ENCODE data around the gene PDZD8.

The PDZD8 gene

DNA sequence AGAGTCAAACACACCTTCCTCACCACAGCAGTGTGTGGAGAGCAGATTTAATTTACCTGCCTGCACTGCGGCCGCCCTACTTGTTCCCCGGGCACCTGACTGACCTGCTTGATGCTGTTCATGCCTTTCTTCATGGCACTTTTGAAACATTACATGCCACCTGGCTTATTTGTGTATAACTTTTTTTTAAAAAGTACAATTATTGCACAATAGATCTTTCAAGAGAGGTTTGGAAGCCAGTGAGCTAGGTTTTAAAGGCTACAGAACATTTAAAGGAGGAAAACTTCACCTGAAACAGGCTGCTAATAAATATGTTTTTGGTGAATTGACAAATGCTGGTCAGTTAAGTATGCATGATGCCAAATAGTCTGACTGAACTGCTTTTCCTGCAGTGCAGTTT is 101.3 kb downstream of the PDZD8 start:
- TF ChIP-seq CTCF (IDR thresholded peaks at IDR 0.05; ENCODE audit: borderline replicate concordance, control extremely low read depth, extremely low read depth, insufficient read depth, missing control alignments): no peak
- in situ Hi-C loops (cut with MboI; ENCODE audit: low sequenced_read_pairs, unreplicated experiment): no loop called here
- DNase-seq (ENCODE audit: low spot score): no peak

DNA sequence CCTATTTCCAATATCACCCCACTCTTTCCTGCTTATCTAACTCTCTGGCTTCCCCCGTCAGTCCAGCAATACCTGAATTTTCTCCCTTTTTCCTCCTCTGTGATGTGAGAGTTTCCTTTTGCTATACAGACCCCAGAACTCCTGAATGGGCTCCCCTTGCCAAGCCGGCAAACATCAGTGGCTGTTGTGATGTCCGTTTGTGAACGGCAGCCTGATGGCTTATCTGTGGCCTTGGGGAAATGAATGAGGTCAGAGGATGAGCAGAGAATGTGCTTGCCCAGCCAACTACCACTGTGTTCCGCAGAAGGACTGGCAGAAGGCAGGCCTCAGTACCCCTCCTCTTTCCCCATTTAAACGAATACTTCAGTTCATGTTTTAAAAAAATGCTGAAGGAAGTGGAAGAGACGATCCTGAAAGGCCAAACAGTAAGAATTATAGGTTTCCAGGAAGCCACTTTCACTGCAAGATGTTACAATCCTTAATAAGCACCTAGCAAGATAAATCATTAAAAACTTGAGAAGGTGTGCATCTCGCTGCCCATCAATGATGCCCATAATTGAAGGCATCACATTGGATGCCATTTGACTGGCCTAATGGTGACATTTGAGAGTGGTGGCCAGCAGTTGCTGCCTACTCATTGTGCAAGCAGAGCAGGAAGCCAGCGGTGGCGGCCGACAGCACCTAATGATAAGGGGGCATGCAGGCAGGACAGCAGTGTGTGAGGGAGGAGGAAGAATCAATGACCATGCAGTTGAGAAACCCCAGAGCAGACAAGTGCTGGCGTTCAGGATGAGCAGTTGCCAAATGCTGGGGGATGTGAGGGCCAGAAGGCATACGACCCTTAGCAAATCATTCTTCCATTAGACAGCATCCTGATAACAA is 102.8 kb downstream of the PDZD8 start:
- DNase-seq (ENCODE audit: low spot score): no peak
- in situ Hi-C loops (cut with MboI; ENCODE audit: low sequenced_read_pairs, unreplicated experiment): no loop called here
- TF ChIP-seq CTCF (IDR thresholded peaks at IDR 0.05; ENCODE audit: borderline replicate concordance, control extremely low read depth, extremely low read depth, insufficient read depth, missing control alignments): no peak

DNA sequence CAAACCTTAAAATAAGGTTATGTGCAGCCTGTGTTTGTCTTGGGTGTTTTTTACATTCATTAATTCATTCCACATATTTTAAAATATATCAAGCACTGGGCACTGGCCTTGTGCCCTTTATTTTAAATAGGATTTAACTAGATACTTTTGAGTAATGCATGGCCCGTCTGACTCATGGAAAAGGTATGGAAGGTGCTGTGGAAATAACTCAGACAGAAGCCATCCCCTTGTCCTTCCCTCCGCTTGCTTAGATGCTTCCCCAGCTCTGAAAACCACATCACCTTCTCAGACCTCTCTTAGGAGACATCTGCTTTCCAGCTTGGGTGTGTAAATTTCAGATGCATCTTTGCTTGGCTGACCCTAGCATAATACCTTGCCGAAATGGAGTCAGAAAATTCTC is 103.8 kb downstream of the PDZD8 start:
- DNase-seq (ENCODE audit: low spot score): no peak
- in situ Hi-C loops (cut with MboI; ENCODE audit: low sequenced_read_pairs, unreplicated experiment): no loop called here

DNA sequence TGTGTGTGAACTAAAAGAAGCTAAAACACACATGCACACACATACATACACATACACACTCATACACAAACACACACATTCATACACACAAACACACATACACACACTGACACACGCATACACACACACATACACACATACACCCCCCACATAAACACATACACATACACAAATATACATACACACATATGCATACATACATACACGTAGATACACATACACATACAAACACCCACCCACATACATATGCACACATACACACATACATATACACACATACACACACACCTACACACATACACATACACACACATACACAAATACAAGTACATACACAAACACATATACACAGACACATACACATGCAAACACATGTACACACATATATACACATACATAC is 106.3 kb downstream of the PDZD8 start:
- TF ChIP-seq CTCF (IDR thresholded peaks at IDR 0.05; ENCODE audit: borderline replicate concordance, control extremely low read depth, extremely low read depth, insufficient read depth, missing control alignments): no peak
- in situ Hi-C loops (cut with MboI; ENCODE audit: low sequenced_read_pairs, unreplicated experiment): no loop called here
- DNase-seq (ENCODE audit: low spot score): no peak

More for the DNA sequence above, 103.8 kb downstream of the PDZD8 start:
- TF ChIP-seq CTCF (IDR thresholded peaks at IDR 0.05; ENCODE audit: borderline replicate concordance, control extremely low read depth, extremely low read depth, insufficient read depth, missing control alignments): no peak

DNA sequence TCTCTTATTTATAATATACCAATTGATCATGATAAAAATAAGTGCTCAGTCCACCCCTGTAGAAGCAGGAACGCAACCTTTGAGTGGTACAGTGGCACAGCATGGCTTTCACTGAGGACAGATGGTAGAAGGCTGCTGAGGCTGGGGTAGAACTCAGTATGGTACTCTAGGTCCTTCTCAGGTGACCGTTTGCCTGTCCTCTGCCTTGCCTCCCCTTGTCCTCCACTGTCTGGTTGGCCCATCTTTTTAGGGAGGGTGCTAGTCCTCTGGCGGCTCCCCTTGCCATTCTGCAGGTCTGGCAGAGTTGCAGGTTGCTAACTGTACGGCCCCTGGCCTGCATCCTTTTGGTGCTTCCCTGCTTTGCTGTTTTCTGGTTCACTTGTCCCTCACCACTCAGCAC is 107.0 kb downstream of the PDZD8 start:
- in situ Hi-C loops (cut with MboI; ENCODE audit: low sequenced_read_pairs, unreplicated experiment): no loop called here
- no peak for DNase-seq (ENCODE audit: low spot score)
- TF ChIP-seq CTCF (IDR thresholded peaks at IDR 0.05; ENCODE audit: borderline replicate concordance, control extremely low read depth, extremely low read depth, insufficient read depth, missing control alignments): no peak

GRCh38 chr10:117266812-117267211 is 108.4 kb downstream of the PDZD8 start:
- in situ Hi-C loops (cut with MboI; ENCODE audit: low sequenced_read_pairs, unreplicated experiment): no loop called here
- no peak for TF ChIP-seq CTCF (IDR thresholded peaks at IDR 0.05; ENCODE audit: borderline replicate concordance, control extremely low read depth, extremely low read depth, insufficient read depth, missing control alignments)
- no peak for DNase-seq (ENCODE audit: low spot score)
